ENCODE measurements around the gene ADAMTSL2.

Gene ADAMTSL2

DNA sequence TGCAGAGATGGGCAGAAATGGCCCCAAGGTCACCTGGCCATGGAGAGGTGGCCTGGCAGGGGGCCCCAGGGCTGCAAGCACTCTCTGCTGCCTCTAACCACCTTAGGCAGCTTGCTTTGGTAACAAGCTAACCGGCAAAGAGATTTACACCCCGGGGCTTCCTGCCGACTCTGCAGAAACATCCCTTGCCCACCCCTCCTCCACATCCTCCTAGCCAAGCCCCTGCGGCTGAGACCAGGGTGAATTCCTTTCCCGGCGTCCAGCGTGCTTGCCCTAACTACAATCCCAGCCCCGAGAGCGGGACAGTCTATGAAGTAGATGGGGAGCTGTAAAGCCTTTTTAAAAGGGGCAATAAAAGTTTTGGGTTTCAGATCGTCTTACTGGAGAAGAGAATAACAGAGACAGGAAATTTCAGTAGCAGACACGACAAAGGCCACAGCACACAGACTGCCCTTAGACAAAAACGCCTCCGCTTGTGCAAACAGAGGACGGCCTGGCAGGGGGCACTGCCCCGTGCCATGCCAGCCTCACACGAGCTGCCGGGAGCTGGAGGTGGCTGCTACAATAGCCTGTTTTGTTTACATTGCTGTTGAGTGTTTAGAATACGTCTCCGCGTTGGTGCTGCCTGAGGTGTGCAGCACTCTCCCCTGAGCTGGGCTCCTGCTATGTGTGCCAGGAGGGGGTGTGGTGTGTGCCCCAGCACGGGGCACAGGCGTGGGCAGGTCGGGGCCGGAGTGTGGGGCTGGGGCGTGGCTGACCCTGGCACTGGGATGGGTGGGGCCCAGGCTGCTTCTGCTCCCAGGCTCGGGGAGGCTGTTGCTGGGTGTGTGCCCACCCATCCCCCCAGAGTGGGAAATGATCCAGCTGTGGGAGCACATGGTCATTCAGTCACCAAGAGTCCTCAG lies 25.1 kb upstream of the ADAMTSL2 start:
- TF ChIP-seq SIN3A (IDR thresholded peaks at IDR 0.05; ENCODE audit: borderline replicate concordance, insufficient read depth, low read length) (no peak), POLR2AphosphoS5 (IDR thresholded peaks at IDR 0.05; ENCODE audit: low read depth, low read length) (no peak), TAF1 (IDR thresholded peaks at IDR 0.05; ENCODE audit: borderline replicate concordance, insufficient read depth, low read length) (no peak), FOXP2 (optimal IDR thresholded peaks at IDR 0.05; ENCODE audit: borderline replicate concordance, extremely low read depth, extremely low read length, insufficient read depth) (no peak)
- TF ChIP-seq, protein P1, sequence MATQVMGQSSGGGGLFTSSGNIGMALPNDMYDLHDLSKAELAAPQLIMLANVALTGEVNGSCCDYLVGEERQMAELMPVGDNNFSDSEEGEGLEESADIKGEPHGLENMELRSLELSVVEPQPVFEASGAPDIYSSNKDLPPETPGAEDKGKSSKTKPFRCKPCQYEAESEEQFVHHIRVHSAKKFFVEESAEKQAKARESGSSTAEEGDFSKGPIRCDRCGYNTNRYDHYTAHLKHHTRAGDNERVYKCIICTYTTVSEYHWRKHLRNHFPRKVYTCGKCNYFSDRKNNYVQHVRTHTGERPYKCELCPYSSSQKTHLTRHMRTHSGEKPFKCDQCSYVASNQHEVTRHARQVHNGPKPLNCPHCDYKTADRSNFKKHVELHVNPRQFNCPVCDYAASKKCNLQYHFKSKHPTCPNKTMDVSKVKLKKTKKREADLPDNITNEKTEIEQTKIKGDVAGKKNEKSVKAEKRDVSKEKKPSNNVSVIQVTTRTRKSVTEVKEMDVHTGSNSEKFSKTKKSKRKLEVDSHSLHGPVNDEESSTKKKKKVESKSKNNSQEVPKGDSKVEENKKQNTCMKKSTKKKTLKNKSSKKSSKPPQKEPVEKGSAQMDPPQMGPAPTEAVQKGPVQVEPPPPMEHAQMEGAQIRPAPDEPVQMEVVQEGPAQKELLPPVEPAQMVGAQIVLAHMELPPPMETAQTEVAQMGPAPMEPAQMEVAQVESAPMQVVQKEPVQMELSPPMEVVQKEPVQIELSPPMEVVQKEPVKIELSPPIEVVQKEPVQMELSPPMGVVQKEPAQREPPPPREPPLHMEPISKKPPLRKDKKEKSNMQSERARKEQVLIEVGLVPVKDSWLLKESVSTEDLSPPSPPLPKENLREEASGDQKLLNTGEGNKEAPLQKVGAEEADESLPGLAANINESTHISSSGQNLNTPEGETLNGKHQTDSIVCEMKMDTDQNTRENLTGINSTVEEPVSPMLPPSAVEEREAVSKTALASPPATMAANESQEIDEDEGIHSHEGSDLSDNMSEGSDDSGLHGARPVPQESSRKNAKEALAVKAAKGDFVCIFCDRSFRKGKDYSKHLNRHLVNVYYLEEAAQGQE (IDR thresholded peaks at IDR 0.05; ENCODE audit: insufficient read depth in 1 of 2, low read depth in 2 of 2, low read length in 2 of 2), result no peak

DNA sequence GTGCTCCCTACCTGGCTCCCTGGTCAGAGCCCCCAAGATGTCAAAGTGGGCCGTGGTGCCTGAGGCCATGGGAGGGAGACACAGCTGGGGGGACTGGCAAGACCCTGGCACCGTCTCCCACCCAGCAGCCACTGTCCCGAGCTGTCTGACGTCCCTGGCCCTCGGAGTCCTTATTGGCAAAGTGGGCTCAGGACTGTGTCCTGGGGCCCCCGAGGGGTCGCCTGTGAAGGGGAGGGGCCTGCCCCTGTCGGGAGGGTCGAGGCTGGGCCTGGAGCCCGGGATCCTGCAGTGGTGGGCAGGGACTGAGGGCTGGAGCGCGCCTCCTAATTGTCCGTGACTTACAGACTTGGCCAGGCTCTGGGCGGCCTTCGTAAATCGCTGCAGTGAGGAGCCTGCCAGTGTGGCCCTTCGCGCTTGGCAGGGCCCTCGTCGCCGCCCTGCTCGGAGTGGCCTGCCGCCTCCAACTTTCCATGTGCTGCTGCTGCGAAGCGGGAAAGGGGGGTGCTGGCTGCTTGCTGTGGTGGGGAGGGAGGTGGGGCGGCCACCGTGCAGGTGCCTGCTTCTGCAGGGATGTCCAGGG lies 23.5 kb upstream of the ADAMTSL2 start:
- no peak for TF ChIP-seq SIN3A (IDR thresholded peaks at IDR 0.05; ENCODE audit: borderline replicate concordance, insufficient read depth, low read length)
- TF ChIP-seq, protein P1 (IDR thresholded peaks at IDR 0.05; ENCODE audit: insufficient read depth in 1 of 2, low read depth in 2 of 2, low read length in 2 of 2), result no peak
- no peak for TF ChIP-seq TAF1 (IDR thresholded peaks at IDR 0.05; ENCODE audit: borderline replicate concordance, insufficient read depth, low read length)
- TF ChIP-seq FOXP2 (optimal IDR thresholded peaks at IDR 0.05; ENCODE audit: borderline replicate concordance, extremely low read depth, extremely low read length, insufficient read depth), result no peak
- TF ChIP-seq POLR2AphosphoS5 (IDR thresholded peaks at IDR 0.05; ENCODE audit: low read depth, low read length), result no peak

DNA sequence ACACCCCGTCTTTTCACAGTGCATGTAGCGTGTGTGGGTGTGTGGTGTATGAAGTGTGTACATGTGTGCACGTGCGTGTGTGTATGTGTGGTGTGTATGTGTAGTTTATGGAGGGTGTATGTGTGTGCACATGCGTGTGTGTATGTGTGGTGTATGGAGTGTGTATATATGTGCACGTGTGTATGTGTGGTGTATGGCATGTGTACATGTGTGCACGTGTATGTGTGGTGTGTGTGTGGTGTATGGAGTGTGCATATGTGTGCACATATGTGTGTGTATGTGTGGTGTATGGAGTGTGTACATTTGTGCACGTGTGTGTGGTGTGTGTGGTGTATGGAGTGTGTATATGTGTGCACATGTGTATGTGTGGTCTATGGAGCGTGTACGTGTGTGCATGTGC lies 22.9 kb upstream of the ADAMTSL2 start:
- TF ChIP-seq TAF1 (IDR thresholded peaks at IDR 0.05; ENCODE audit: borderline replicate concordance, insufficient read depth, low read length), result no peak
- no peak for TF ChIP-seq FOXP2 (optimal IDR thresholded peaks at IDR 0.05; ENCODE audit: borderline replicate concordance, extremely low read depth, extremely low read length, insufficient read depth)
- TF ChIP-seq, protein P1 (IDR thresholded peaks at IDR 0.05; ENCODE audit: insufficient read depth in 1 of 2, low read depth in 2 of 2, low read length in 2 of 2), result no peak
- TF ChIP-seq POLR2AphosphoS5 (IDR thresholded peaks at IDR 0.05; ENCODE audit: low read depth, low read length), result no peak
- TF ChIP-seq SIN3A (IDR thresholded peaks at IDR 0.05; ENCODE audit: borderline replicate concordance, insufficient read depth, low read length), result no peak

DNA sequence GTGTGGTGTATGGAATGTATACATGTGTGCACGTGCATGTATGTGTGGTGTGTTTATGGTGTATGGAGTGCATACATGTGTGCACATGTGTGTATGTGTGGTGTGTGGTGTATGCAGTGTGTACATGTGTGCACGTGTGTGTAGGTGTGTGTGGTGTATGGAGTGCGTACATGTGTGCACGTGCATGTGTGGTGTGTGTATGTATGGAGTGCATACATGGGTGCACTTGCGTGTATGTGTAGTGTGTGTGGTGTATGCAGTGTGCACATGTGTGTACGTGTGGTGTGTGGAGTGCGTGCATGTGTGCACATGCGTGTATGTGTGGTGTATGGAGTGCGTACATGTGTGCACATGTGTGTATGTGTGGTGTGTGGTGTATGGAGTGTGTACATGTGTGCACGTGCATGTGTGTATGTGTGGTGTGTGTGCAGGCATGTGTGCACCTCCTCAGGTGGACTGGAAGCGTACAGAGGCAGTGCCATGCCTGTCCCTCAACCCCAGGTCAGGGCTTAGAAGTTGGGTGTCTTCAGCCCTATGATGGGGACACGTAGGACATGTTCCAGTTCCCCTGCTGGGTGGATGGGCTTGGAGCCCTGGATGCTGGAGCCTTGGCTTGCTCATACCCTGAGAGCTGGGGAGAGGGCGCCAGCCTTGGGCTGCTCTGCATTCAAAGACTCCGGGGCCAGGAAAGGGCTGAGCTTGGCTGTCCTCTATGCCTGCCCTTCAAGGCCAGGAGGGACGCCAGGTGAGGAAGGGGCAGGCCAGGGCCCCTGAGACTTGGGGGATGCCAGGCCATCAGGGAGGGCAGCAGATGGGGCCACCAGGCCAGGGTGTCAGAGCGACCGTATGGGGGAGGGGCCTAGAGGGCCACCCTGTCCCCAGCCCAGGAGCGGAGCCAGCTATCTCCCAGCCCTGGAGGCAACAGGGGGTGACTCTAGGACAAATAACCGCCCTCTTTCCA lies 22.0 kb upstream of the ADAMTSL2 start:
- TF ChIP-seq TAF1 (IDR thresholded peaks at IDR 0.05; ENCODE audit: borderline replicate concordance, insufficient read depth, low read length) (no peak), SIN3A (IDR thresholded peaks at IDR 0.05; ENCODE audit: borderline replicate concordance, insufficient read depth, low read length) (no peak)
